GM23248 (cell line): ENCODE results near the gene ADAM12.

Experiments used
- EZH2 ChIP-seq: fragments of 200-600 bp; sonication (generic); IDR thresholded peaks from 2 replicates; pipeline ENCODE4 v1.6.1; 2018; ENCODE audit warnings: antibody characterized with exemption, mild to moderate bottlenecking; ENCODE audit not compliant: insufficient read depth, poor library complexity, severe bottlenecking
- EZH2phosphoT487 ChIP-seq: fragments of 200-600 bp; sonication (generic); IDR thresholded peaks from 2 replicates; pipeline ENCODE4 v1.6.1; 2018; ENCODE audit warnings: antibody characterized with exemption, moderate library complexity, mild to moderate bottlenecking, low read depth; ENCODE audit not compliant: insufficient read depth

- TF ChIP-seq EZH2 (no peak), EZH2phosphoT487 (no peak)
These were observed 996 bp downstream of the ADAM12 start for GRCh38 chr10:126387041-126387921.
